H9 (cell line): ENCODE results near the gene CALY. TPM values are rescaled to one million over a fixed set of nuclear protein-coding genes. Genes with fewer than 3 reads are reported as not detected.
"Not testable (repeated sequence)": the region's sequence is repeated elsewhere in the genome, so short reads cannot be mapped to it uniquely, and the experiment has no call there.

Source experiments
- DNase-seq: peaks from one replicate; pipeline ENCODE4 v3.0.0-alpha.2; 2017
- H2AFZ ChIP-seq: one replicate; pipeline ENCODE4 v1.6.1; 2013; ENCODE audit warnings: mild to moderate bottlenecking, low read length, control low read depth, moderate library complexity
- H2AK5ac ChIP-seq: 2 replicates; pipeline ENCODE4 v1.6.1; 2013; ENCODE audit warnings: low read length, control low read depth, mixed read lengths; ENCODE audit not compliant: insufficient read length
- H2BK120ac ChIP-seq: one replicate; pipeline ENCODE4 v1.6.1; 2013; ENCODE audit warnings: low read depth, mild to moderate bottlenecking, low read length, control low read depth, inconsistent platforms; ENCODE audit not compliant: poor library complexity, severe bottlenecking
- H2BK12ac ChIP-seq: 2 replicates; pipeline ENCODE4 v1.6.1; 2013; ENCODE audit warnings: low read length, control low read depth, mixed read lengths, low read depth; ENCODE audit not compliant: insufficient read length
- H2BK15ac ChIP-seq: 2 replicates; pipeline ENCODE4 v1.6.1; 2013; ENCODE audit warnings: low read depth, low read length, control low read depth
- H2BK20ac ChIP-seq: one replicate; pipeline ENCODE4 v1.6.1; 2013; ENCODE audit warnings: low read depth, mild to moderate bottlenecking, low read length, control low read depth, inconsistent platforms; ENCODE audit not compliant: poor library complexity, severe bottlenecking
- H2BK5ac ChIP-seq: 2 replicates; pipeline ENCODE4 v1.6.1; 2013; ENCODE audit warnings: low read length, control low read depth, mixed read lengths; ENCODE audit not compliant: insufficient read length
- H3K14ac ChIP-seq: 2 replicates; pipeline ENCODE4 v1.6.1; 2013; ENCODE audit warnings: low read length, control low read depth; ENCODE audit not compliant: insufficient read depth
- H3K18ac ChIP-seq: 2 replicates; pipeline ENCODE4 v1.6.1; 2013; ENCODE audit warnings: low read depth, mild to moderate bottlenecking, mixed read lengths, low read length, control low read depth; ENCODE audit not compliant: insufficient read length
- H3K23ac ChIP-seq: 2 replicates; pipeline ENCODE4 v1.6.1; 2013; ENCODE audit warnings: low read length, control low read depth, mixed read lengths, low read depth; ENCODE audit not compliant: insufficient read length
- H3K23me2 ChIP-seq: 2 replicates; pipeline ENCODE4 v1.6.1; 2013; ENCODE audit warnings: low read depth, mild to moderate bottlenecking, mixed read lengths, low read length, control low read depth; ENCODE audit not compliant: insufficient read length, poor library complexity, severe bottlenecking
- H3K27ac ChIP-seq: 2 replicates; pipeline ENCODE4 v1.5.1; 2013; ENCODE audit warnings: low read length, control low read depth, mixed read lengths, low read depth; ENCODE audit not compliant: insufficient read length
- H3K27me3 ChIP-seq: 2 replicates; pipeline ENCODE4 v1.6.1; 2013; ENCODE audit warnings: low read length, control low read depth, inconsistent platforms; ENCODE audit not compliant: insufficient read depth
- H3K4ac ChIP-seq: 2 replicates; pipeline ENCODE4 v1.6.1; 2013; ENCODE audit warnings: low read depth, mild to moderate bottlenecking, control low read depth, inconsistent platforms, low read length, moderate library complexity
- H3K4me1 ChIP-seq: 2 replicates; pipeline ENCODE4 v1.6.1; 2013; ENCODE audit warnings: low read length, control low read depth, inconsistent platforms; ENCODE audit not compliant: insufficient read depth
- H3K4me2 ChIP-seq: 2 replicates; pipeline ENCODE4 v1.6.1; 2013; ENCODE audit warnings: low read length, control low read depth, mixed read lengths; ENCODE audit not compliant: insufficient read length, insufficient read depth
- H3K56ac ChIP-seq: 2 replicates; pipeline ENCODE4 v1.6.1; 2013; ENCODE audit warnings: low read depth, mild to moderate bottlenecking, mixed read lengths, low read length, control low read depth; ENCODE audit not compliant: insufficient read length
- H3K79me1 ChIP-seq: 2 replicates; pipeline ENCODE4 v1.6.1; 2013; ENCODE audit warnings: low read depth, mild to moderate bottlenecking, moderate library complexity, low read length, control low read depth, inconsistent platforms; ENCODE audit not compliant: insufficient read depth, poor library complexity, severe bottlenecking
- H3K79me2 ChIP-seq: 2 replicates; pipeline ENCODE4 v1.6.1; 2013; ENCODE audit warnings: low read length, control low read depth, inconsistent platforms; ENCODE audit not compliant: insufficient read depth
- H3K9ac ChIP-seq: 2 replicates; pipeline ENCODE4 v1.6.1; 2013; ENCODE audit warnings: low read length, control low read depth, mixed read lengths; ENCODE audit not compliant: insufficient read length; ENCODE audit errors: extremely low read depth
- H3K9me3 ChIP-seq: one replicate; pipeline ENCODE4 v1.6.1; 2013; ENCODE audit warnings: low read depth, low read length, inconsistent platforms; ENCODE audit not compliant: control insufficient read depth
- H3T11ph ChIP-seq: one replicate; pipeline ENCODE4 v1.6.1; 2013; ENCODE audit warnings: mild to moderate bottlenecking, low read length, control low read depth, inconsistent platforms
- H4K20me1 ChIP-seq: one replicate; pipeline ENCODE4 v1.6.1; 2013; ENCODE audit not compliant: control insufficient read depth, insufficient read length, insufficient read depth
- H4K5ac ChIP-seq: 2 replicates; pipeline ENCODE4 v1.6.1; 2013; ENCODE audit warnings: low read depth, mild to moderate bottlenecking, mixed read lengths, low read length, control low read depth; ENCODE audit not compliant: insufficient read length
- H4K8ac ChIP-seq: replicated peaks from 2 replicates; pipeline ENCODE4 v1.6.1; 2013; ENCODE audit warnings: low read length, control low read depth, mixed read lengths, low read depth; ENCODE audit not compliant: insufficient read length
- H4K91ac ChIP-seq: 2 replicates; pipeline ENCODE4 v1.6.1; 2013; ENCODE audit warnings: low read depth, mild to moderate bottlenecking, moderate library complexity, mixed read lengths, low read length, control low read depth; ENCODE audit not compliant: insufficient read length
- H3K27ac Mint-ChIP-seq, 3 experiments: 2 replicates in 2 of 3; 3 replicates in 1 of 3; pipeline ENCODE4 v1.8.0; 2020 to 2021; ENCODE audit warnings: mixed read lengths in 3 of 3, mild to moderate bottlenecking in 1 of 3, moderate library complexity in 1 of 3
- H3K27me3 Mint-ChIP-seq: 2 replicates; pipeline ENCODE4 v1.8.0; 2021; ENCODE audit warnings: low read depth, mild to moderate bottlenecking, moderate library complexity, mixed read lengths
- H3K36me3 Mint-ChIP-seq, 3 experiments: 2 replicates in 2 of 3; 3 replicates in 1 of 3; pipeline ENCODE4 v1.8.0; 2020 to 2021; ENCODE audit warnings: low read depth in 3 of 3, mixed read lengths in 3 of 3; ENCODE audit not compliant: insufficient read depth in 1 of 3
- H3K4me1 Mint-ChIP-seq, 2 experiments: 2 replicates each; pipeline ENCODE4 v1.8.0; 2020; ENCODE audit warnings: mixed read lengths in 2 of 2
- H3K4me3 Mint-ChIP-seq, 2 experiments: 2 replicates in 1 of 2; 3 replicates in 1 of 2; pipeline ENCODE4 v1.8.0; 2020 to 2021; ENCODE audit warnings: mild to moderate bottlenecking in 2 of 2, mixed read lengths in 2 of 2, moderate library complexity in 1 of 2
- H3K9me3 Mint-ChIP-seq, 2 experiments: 2 replicates in 1 of 2; 3 replicates in 1 of 2; pipeline ENCODE4 v1.8.0; 2020; ENCODE audit warnings: mild to moderate bottlenecking in 2 of 2, mixed read lengths in 2 of 2, moderate library complexity in 1 of 2
- WGBS: extraction: QIAGEN DNeasy Blood & Tissue Kit; methylation state at CpG from one replicate; pipeline ENCODE4 v1.1.7; 2013; ENCODE audit warnings: missing lambda C conversion rate, low lambda C conversion rate, mixed read lengths; ENCODE audit not compliant: insufficient read length; ENCODE audit errors: extremely low coverage; 5-methylcytosine and 5-hydroxymethylcytosine counted together
- total RNA-seq: library from RNA; stranded (reverse); gene quantifications from 2 replicates; pipeline ENCODE4 v1.2.1, GENCODE V29; 2021

The CALY gene
- total RNA-seq, 1 experiment from 2014 or later: 2.9 TPM

GRCh38 chr10:133320852-133321422 lies 15.8 kb downstream of the CALY start:
- not testable (repeated sequence) for H3K9me3 Mint-ChIP-seq, H4K8ac ChIP-seq, H3K4me3 Mint-ChIP-seq, H2BK12ac ChIP-seq, H2BK5ac ChIP-seq, H2BK120ac ChIP-seq, H3T11ph ChIP-seq, H3K4me1 ChIP-seq, H3K9ac ChIP-seq, H3K4me2 ChIP-seq, H2AFZ ChIP-seq, H2BK20ac ChIP-seq, H4K20me1 ChIP-seq, H3K14ac ChIP-seq, H3K36me3 Mint-ChIP-seq, H3K79me1 ChIP-seq, H3K4ac ChIP-seq, H3K27ac ChIP-seq, H4K91ac ChIP-seq, H3K23ac ChIP-seq, H3K79me2 ChIP-seq, H3K27me3 ChIP-seq, H3K9me3 ChIP-seq, H3K56ac ChIP-seq, H4K5ac ChIP-seq, H2BK15ac ChIP-seq, H3K27ac Mint-ChIP-seq, H3K18ac ChIP-seq, H3K23me2 ChIP-seq, H2AK5ac ChIP-seq, DNase-seq
- no CpG with 5 or more reads among the region's 6 CpGs for WGBS
- Mint-ChIP-seq H3K27me3 (peaks cover 38% of the 10 kb centered on the region), H3K4me1 (peaks cover 0 to 11% of the 10 kb centered on the region in 2 experiments; a peak in 3 of 4 replicates)
